Activated CD4-positive, alpha-beta T cell treated with anti-CD3 and anti-CD28 coated beads, Interleukin-2, amount 50 U/mL, for 16 hours (primary cell): ENCODE data around the gene HHAT.

ENCODE experiments used
- DNase-seq: peaks from one replicate; pipeline ENCODE4 v3.0.0-alpha.2; 2020

The HHAT gene

GRCh38 chr1:210361665-210362064 is 33.0 kb downstream of the HHAT start:
- no peak for DNase-seq

GRCh38 chr1:210362526-210362925 is 33.8 kb downstream of the HHAT start:
- DNase-seq = no peak

- no peak for DNase-seq
These were observed 34.4 kb downstream of the HHAT start for GRCh38 chr1:210363119-210363518.

GRCh38 chr1:210364479-210364878 is 35.8 kb downstream of the HHAT start:
- DNase-seq = no peak

- DNase-seq = no peak
These were observed 38.1 kb downstream of the HHAT start for GRCh38 chr1:210366767-210367166.

- DNase-seq = no peak
These were observed 38.9 kb downstream of the HHAT start for GRCh38 chr1:210367566-210367965.

- no peak for DNase-seq
These were observed 40.7 kb downstream of the HHAT start for GRCh38 chr1:210369425-210369824.

- no peak for DNase-seq
These were observed 43.2 kb downstream of the HHAT start for GRCh38 chr1:210371916-210372315.

- no peak for DNase-seq
These were observed 43.8 kb downstream of the HHAT start for GRCh38 chr1:210372491-210372890.

- DNase-seq = no peak
These were observed 44.4 kb downstream of the HHAT start for GRCh38 chr1:210372931-210373627.

GRCh38 chr1:210373628-210373877 is 44.9 kb downstream of the HHAT start:
- DNase-seq = no peak

GRCh38 chr1:210373878-210374599 is 45.3 kb downstream of the HHAT start:
- DNase-seq = peak; percentile 91

GRCh38 chr1:210374600-210374953 is 45.9 kb downstream of the HHAT start:
- no peak for DNase-seq

- no peak for DNase-seq
These were observed 48.2 kb downstream of the HHAT start for GRCh38 chr1:210376836-210377372.

GRCh38 chr1:210377731-210378333 is 49.1 kb downstream of the HHAT start:
- no peak for DNase-seq

- DNase-seq = no peak
These were observed 50.0 kb downstream of the HHAT start for GRCh38 chr1:210378736-210379135.

GRCh38 chr1:210381934-210382333 is 53.2 kb downstream of the HHAT start:
- no peak for DNase-seq

- DNase-seq = no peak
These were observed 55.9 kb downstream of the HHAT start for GRCh38 chr1:210384625-210385024.

- no peak for DNase-seq
These were observed 56.5 kb downstream of the HHAT start for GRCh38 chr1:210385228-210385627.

- DNase-seq = no peak
These were observed 65.6 kb downstream of the HHAT start for GRCh38 chr1:210394281-210394821.

GRCh38 chr1:210396541-210396940 is 67.8 kb downstream of the HHAT start:
- DNase-seq = no peak

GRCh38 chr1:210397252-210397651 is 68.5 kb downstream of the HHAT start:
- DNase-seq = no peak

- no peak for DNase-seq
These were observed 69.0 kb downstream of the HHAT start for GRCh38 chr1:210397681-210398080.

GRCh38 chr1:210398466-210398865 is 69.8 kb downstream of the HHAT start:
- no peak for DNase-seq
